Myocyte (in vitro differentiated cells): ENCODE data around the gene SRSF2. TPM values are rescaled to one million over a fixed set of nuclear protein-coding genes. Genes with fewer than 3 reads are reported as not detected.
"Not testable (repeated sequence)": the region's sequence is repeated elsewhere in the genome, so short reads cannot be mapped to it uniquely, and the experiment has no call there.

Experiments used
- DNase-seq: peaks from one replicate; pipeline ENCODE4 v3.0.0-alpha.2; 2012; ENCODE audit warnings: low read depth
- total RNA-seq: library from RNA; depleted of rRNA; stranded (reverse); fragments of >200 nt; gene quantifications from 2 replicates; pipeline ENCODE4 v1.2.3, GENCODE V29; 2014

SRSF2 gene
- total RNA-seq, 1 donor from 2014 or later = 154 TPM

GRCh38 chr17:76701471-76701967, 35.6 kb downstream of the SRSF2 start:
- no peak for DNase-seq

DNA sequence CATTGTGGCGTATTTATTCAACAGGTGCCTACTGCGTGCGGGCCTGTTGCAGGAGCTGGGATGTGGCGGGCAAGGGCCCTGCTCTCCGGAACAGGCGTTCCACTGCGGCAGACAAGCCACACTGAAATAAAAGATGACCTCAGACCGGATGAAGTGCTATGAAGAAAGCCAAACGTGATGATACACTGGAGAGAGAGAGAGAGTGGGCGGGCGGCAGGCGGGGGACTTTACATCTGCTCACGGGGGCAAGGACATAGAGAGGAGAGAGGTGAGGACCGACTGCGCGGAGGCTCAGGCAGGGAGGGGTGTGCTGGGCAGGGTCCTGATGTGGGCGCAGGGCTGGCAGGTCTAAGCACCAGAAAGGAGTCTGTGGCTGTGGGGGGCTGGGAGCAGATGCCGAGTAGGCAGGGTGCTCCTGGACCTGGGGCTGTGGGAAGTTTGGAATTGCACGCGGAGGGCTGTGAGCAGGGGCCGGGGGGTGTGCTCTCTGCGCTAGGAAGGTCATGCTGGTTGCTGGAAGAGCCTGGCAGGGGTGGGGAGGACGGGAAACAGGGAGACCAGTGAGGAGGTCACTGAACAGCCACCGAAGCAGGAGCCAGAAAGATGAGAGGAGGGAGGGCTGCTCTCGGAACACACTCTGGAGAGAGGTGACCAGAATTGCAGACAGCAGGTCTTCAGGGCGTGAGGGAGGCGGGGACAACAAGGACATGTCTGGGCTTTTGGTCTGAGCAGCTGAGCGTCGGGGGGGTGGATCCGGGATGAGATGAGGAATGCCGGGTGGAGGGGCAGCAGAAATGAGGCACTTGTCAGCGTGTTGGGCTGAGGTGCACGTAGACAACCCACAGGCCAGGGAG, 36.3 kb downstream of the SRSF2 start:
- peak; percentile 97 for DNase-seq

GRCh38 chr17:76700270-76700616, 36.9 kb downstream of the SRSF2 start:
- no peak for DNase-seq

DNA sequence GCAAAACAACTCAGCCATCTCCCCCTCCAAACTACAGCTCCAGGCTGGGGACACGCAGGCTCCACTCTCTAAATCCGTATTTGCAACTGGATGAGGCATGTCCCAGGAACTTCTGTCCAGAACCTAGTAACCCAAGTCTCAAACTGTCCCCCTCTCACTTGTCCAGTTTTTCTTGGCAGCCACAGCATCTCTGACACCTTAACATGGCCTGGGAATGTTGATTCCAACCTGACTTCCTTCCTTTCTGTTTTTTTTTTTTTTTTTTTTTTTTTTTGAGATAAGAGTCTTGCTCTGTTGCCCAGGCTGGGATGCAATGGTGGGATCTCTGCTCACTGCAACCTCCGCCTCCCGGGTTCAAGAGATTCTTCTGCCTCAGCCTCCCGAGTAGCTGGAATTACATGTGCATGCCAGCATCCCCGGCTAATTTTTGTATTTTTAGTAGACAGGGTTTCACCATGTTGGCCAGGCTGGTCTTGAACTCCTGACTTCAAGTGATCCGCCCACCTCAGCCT, 38.6 kb downstream of the SRSF2 start:
- DNase-seq = not testable (repeated sequence)

DNA sequence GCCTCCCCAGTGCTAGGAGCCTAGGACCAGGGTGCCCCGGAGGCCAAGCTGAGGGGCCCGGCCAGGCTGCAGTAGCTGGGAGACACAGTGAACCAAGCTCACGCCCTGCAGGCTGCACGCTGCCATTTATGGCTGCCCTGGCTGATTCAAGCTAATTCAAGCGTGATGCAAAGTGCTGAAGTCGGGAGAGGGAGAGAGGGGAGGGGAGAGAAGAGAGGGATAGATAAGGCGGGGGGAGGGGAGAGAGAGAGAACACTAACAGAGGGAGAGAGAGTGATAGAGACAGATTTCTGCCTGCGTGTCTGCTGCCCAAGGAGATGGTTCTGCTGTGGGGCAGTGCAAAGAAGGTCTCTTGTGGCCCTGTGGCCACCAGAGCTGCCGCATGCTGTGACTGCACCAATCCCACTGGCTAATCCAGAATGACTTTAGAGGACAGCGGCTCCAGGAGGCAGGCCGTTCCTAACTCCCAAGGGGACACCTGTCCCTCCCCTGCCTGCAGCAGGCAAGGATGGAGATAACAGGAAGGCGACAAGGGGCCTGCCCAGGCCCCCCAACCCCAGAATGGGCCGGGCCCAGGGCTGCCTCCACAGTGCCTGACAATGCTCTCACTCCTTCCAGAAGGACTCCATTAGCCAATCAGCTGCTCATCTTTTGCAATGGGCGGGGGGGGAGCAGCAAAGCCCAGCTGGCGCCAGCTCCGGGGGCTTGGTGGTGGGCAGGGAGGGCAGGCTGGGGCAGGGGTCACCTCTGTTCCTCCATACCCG, 39.2 kb downstream of the SRSF2 start:
- DNase-seq = peak; percentile 72

DNA sequence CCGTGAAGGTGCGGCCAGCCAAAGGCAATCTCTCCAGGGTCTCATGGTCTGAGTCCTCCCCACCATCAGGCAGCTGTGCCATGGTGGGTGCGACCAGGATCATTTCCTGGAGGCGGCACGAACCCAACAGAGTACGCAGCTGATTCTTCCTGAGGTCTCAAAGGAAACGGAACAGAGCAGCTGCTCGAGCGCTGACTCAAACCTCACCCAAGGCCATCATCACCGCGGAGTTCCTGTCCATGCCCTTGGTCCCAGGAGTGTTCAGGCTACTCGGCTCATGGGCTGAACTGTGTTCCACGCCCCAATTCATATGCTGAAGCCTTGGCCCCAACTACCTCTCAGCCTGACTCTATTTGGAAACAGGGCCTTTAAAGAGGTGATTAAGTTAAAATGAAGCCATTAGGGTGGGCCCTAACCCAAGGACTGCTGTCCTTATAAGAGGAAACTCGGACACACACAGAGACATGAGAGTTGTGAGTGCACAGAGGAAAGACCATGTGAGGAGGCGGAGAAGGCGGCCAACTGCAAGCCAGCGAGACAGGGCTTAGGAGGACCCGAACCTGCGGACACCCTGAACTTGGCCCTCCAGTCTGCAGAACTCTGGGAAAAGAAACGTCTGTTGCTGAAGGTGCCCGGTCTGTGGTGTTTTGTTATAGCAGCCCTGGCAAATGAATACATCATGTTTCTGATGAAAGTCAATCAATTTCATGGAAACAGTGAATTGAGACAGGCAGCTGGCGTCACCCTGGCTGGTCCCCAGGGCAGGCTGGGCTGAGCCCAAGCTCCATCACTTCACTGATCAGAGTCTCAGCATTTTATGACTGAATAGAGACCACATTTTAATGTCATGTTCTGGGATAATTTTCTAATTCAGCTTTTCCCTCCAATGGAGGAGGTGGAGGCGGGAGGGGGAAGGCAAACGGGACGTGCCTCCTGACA, 40.1 kb downstream of the SRSF2 start:
- peak; percentile 99 for DNase-seq

DNA sequence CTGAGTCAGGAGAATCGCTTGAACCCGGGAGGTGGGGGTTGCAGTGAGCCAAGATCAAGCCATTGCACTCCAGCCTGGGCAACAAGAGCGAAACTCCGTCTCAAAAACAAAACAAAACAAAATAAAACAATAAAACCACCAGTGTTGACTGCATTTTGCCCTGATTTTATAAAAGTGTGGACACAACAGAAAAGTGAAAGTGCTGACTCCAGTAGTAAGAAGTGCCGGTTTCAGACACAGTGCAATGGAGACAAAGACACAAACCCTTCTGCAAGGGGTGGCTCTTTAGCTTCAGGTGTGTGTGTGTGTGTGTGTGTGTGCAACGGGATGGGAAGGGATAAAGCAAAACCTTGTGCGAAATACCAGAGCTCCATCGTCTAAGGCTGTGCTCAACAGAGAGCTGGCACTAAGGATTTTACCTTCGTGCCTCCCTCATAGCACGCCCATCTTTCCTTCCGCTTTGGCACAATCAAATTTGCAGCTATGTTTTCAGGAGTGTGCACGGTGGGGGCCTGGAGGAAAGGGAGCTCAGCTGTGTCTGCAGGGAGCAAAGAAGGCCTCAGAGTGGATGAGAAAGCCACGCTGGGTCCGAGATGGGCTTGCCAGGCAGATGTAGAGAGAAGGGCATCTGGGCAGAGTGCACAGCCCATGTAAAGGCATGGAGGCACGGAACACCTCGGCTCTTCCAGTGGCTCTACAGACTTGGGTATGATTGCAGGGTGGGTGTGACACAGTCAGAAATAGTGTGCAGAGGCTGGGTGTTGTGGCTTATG, 41.9 kb downstream of the SRSF2 start:
- DNase-seq = no peak

GRCh38 chr17:76691379-76692191, 45.5 kb downstream of the SRSF2 start:
- DNase-seq = no peak

GRCh38 chr17:76690596-76691280, 46.4 kb downstream of the SRSF2 start:
- no peak for DNase-seq

GRCh38 chr17:76689859-76690258, 47.3 kb downstream of the SRSF2 start:
- DNase-seq = no peak

DNA sequence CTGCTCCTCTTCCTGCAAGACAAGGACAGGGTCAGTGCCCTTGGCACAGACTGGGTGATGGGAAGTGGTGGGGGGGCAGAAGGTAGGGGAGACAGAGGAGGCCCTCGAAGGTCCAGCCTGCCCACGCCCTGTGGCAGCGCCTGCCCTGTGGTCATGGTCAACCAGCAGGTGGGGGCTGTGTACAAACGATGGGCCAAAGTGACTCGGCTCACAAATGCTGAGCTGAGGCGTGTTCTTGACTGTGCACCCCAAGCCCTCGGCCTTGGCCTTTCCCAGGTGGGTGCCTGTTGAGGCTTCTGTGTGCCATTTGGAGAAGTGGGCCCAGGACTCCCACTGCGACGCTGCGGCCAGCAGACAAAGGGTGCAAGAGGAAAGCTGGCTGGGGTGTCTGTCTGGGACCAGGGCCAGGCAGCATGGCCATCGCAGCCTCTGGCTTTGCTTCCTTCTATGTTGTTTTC, 48.9 kb downstream of the SRSF2 start:
- DNase-seq = peak; percentile 85

DNA sequence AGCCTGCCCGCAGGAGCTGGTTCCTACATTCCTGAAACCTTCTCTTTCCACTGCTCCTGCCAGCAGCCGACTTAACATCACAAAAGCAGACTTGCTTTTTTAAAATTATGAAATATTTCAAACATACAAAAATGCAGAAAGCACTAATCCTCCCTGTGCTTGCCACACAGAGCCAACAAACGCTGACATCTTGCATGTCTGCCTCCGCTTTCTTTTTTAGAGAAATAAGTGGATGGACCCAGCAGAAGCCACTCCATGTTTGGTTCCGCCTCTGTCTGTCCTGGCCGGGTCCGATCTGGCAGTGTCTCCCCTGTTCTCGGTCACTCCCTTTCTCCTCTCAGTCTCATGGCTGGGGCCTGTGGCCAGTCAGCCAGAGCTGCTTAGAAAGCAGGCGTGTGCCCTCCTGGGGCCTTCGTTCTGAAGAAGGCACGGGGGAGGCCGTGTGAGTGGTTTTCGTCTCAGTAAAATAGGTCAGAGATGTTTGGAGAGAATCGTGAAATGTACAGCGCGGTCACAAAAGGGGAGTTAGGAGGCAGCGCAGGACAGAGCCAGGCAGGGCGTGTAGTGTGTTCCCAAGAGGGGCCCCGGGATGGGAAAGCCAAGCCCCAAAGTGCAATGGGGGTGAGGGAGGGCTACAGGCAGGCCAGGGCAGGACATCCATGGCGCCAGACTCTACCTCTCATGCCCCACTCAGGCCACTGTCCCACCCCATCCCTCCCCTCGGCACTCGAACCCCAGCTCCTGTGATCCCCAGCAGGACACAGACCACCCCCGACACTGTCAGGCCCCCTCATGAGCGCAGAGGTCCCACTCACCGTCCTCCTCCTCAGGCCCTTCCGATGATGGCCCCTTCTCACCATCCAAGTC, 49.6 kb downstream of the SRSF2 start:
- DNase-seq = no peak

DNA sequence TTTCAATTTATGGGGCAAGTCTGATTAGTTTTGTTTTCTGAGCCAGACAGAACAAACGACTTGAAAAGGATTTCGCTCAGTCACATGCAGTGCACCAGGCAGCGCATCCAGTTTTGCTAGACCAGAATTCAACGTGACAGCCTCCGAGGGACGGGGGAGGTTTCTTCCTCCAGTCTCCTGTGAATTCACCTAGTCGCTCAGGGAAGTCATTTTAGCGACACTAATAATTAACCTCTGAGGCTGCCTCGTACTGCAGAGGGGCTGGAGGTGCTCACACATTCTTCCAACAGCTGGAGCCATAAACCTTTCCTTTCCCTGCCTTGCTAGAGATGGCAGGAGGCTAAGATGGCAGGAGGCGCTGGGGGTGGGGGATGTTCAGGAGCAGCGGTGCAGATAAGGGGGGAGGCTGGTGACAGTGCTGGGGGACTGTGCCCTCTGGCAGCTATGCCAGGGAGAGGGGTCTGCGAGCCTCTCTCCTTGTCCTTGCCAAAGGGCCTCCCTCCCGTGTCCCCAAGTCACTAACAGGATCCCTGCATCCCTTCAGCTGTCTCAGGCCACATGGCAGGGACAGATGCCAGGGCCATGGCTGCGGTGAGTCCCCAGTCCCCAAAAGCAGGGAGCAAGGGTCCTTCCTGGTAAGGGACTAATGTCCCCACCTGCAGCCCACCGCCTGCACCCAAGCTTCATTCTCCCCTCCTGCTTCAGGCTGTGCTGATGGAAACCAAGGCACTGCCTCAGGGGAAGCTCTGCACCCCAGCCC, 50.4 kb downstream of the SRSF2 start:
- no peak for DNase-seq

GRCh38 chr17:76685846-76686245, 51.3 kb downstream of the SRSF2 start:
- no peak for DNase-seq

DNA sequence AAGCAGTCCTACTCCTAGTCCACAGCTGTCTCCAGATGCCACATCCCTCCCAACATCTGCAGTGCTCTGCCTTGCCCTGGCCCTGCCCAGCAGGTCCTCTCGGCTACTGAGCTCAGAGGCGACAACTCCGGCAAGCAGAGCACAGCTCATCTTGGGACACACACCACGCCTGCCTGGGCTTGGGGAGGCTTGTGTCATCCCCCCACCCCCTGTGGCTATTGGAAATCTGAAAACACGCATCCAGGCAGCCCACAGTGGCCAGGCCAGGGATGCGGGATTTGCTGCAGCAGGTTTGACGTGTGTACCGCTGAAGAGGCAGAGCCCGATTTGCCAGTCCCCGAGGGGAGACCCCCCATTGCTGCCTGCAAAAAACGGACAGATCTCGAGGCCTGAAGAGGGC, 51.8 kb downstream of the SRSF2 start:
- DNase-seq = no peak

DNA sequence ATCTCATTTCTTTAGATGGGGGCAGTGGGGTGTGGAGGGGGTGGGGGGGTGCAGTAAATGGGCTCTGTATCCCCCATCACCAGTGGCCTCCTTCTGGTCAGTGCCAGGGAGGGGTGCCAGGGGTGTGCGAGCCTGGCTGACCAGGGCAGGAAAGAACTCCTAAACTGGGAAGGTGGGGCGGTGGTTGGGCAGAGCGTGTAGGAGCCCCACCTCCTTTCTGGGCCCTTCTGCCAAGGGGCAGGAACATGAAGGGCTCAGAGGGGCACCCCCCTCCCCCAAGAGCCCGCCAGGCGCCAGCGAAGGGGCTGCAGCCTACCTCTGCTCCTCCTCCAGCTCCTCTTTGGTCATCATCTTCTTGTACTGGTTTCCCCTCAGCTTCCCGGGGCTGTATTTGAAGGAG, 52.4 kb downstream of the SRSF2 start:
- DNase-seq = no peak
